NCI-H226 (cell line): ENCODE measurements around the gene PPP4R1.
A peak's percentile ranks its signal among the peaks of the same experiment; 100 is the strongest.

Experiments
- DNase-seq: peaks from one replicate; pipeline ENCODE4 v3.0.0-alpha.2; 2015

PPP4R1 gene

DNA sequence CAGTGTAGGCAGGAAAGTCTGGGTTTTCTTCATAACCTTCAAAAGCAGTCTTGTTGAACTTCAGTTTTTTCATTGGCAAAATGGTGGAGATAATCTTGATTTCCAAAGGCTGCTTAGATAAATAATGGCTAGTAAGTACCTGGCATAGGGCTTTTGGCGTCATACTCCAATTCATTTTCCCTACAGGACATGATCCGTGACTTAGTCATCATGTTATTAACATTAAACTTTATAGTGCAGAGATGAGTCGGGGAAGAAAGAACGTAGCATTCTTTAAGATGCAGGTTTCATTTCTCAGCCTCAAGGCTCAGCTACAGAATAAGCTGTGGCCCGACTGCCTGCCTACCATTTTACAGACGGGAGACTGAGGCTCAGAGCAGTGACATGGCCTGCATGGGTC, 75.1 kb downstream of the PPP4R1 start:
- peak; percentile 52 for DNase-seq

DNA sequence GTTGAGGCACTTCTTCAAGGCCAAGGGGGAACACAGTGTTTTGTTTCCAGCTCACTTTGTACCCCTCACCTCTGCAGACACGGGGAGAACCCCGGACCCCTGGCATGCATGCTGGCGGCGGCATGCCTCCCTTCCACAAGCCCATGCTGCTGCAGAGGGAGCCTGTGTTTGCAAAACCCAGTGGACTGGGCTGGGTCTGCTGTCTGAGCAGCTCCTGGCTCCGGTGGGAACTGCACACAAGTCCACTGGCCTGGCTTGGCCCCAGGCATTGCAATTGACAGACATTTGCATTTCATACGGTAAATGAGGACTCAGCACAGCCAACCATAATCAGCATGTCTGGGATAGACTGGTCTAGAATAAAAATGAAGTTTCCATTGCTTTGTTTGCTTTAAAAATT, 76.7 kb downstream of the PPP4R1 start:
- DNase-seq: no peak

DNA sequence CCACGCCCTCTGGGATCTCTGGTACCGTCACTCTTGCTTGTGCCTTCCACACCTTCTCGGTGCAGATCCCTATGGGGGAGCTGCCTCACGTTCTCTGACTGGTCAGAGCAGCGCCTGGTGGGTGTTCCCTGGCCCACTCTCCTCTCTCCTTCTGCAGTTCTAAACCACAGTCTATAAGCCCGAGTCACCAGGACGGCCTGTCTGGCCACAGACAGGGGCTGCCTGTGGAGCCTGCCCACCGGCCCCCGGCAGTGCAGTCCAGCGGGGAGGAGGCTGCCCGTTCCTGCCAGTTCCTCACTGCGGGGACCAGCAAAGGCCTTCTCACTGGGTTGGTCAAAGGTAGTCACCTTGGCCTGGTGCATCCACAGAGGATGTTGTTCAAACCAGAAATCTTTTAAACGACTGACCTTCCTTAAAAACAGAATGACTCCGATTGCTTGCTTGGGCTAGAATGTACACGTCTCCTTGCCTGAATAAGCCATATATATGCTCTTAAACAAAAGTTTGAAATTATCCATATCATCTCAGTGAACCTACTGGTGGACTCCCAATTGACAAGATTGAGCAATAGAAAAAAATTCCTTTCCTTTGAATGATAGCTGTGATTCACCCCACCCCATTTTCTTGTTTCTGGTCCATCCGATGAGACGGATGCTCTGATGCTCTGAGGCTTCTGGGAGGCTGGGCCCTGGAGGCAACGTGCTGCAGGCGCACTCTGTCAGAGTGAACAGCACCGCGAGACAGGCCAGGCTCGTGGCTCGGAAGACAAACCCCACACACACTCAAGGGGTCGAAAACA, 77.8 kb downstream of the PPP4R1 start:
- DNase-seq: no peak

DNA sequence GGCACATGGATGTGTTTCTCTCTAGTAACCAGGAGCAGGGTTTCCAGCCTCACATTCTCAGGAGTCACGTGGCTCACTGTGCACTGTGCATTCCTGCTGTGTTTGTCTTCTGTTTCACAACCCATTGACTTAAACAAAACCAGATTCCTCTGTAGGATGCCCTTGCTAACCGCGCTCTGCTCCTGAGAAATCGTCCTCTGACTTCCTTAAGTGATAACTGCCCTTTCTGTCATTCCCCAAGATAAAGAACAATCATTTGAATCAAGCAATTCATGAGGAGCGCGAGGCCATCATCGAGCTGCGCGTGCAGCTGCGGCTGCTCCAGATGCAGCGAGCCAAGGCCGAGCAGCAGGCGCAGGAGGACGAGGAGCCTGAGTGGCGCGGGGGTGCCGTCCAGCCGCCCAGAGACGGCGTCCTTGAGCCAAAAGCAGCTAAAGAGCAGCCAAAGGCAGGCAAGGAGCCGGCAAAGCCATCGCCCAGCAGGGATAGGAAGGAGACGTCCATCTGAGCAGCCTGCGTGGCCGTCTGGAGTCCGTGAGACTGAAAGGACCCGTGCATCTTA, 78.8 kb downstream of the PPP4R1 start:
- peak; percentile 40 for DNase-seq

DNA sequence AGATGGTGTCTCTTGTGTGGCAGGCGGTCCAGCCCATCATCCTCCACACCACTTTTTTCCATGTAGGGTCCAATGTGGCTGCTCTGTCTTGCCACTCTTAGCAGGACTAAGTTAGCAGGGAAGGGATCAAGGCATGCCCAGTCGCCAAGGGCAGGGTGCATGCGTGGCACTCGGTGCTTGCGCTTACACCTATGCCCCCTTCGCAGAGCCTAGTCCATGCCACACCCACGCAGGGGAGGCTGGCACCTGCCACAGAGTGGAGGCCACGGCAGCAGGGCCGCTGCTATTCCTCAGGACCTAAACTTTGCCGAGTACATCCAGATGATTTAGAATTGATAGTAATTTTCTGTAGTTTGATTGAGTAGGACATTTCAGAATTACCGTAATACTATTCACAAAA, 79.5 kb downstream of the PPP4R1 start:
- no peak for DNase-seq

DNA sequence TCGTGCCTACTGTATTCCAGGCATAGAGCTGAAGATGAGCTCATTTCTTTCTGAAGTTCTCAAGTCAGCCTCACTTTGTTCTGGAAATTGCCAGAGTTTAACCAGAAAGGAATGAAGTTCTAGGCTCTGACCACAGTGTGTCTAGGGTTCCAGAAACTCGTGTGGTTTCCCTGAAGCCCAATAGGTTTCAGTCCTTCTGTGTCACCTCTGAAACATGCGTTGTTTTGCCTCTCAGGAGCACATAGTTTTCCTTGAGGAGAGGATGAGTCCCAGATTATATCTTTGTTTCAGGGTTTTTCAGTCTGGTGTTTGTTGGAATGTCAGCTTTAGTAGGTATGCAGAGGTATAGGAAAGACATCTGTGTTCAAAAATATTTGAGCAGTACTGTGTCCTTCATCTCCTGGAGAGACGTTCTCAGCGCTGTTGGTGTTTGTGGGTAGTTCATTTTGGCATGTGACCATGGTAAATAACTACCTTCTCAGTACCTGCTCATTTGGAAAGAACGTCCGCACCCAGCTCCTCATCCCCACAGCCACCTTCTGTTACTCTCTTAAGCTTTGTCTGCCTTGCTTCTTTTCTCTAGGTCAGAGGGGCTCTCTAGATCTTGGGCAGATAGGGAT, 82.5 kb downstream of the PPP4R1 start:
- DNase-seq: no peak

DNA sequence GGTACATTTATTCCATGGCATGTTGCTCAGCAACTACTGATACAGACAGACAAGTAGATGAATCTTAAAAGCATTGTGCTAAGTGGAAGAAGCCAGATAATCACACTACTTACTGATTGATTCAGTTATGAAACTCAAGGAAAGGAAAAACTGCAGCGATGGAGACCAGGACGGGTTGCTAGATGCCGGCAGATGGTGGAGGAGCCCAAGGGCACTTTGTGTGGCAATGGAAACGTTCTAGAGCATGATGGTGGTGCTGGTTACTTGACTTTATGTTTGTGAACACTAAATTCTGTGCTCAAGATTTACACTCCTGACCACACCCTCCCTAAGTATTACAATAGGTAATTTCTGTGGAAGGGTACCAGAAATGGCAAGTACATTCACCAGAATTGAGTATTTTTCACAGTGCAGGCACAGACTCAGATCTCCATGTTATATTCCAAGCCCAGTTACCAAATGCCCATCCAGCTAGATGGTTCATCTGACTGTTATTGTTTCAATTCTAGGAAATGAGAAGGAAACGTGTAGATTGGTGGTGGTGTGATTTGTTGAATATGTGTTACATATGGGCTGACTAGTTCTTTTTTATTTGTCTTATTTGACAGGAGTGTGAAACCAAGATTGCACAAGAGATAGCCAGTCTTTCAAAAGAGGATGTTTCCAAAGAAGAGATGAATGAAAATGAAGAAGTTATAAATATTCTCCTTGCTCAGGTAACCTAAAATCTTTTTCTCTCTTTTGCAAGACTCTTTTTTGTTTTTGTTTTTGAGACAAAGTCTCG, 83.9 kb downstream of the PPP4R1 start:
- DNase-seq: no peak

DNA sequence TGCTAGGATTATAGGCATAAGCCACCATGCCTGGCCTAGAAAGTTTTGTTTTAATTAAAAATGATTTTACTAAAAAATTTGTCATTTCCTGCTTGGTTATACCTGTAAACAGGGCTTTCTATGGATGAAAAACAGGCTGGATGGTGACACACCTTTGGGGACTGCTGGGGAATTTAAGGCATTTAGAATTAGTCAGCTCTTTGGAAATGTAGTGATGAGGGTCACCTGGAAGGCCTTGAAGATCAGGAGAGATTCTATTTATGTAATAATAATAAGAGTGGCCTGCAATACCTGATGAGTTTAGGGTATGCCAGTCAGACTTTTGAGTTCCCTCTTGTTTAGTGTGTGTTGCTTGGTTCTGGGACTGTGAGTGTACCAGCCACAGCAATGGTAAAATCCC, 87.9 kb downstream of the PPP4R1 start:
- DNase-seq: no peak

DNA sequence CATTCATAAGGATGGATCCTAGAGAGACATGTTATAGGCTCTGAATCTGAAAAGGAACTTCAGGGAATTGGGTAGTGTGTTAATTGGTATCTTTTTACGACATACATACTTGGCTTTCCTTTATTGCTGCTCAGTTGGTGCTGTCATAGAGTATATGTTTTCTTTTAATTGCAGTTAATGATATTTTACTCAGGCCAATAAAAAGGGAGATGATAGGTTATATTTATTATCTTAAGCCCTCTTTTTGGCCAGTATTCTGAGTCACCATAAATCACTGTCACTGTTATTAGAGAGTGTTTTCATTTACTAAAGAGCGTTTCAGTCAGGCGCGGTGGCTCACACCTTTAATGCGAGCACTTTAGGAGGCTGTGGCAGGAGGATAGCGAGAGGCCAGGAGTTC, 91.4 kb downstream of the PPP4R1 start:
- DNase-seq: no peak

DNA sequence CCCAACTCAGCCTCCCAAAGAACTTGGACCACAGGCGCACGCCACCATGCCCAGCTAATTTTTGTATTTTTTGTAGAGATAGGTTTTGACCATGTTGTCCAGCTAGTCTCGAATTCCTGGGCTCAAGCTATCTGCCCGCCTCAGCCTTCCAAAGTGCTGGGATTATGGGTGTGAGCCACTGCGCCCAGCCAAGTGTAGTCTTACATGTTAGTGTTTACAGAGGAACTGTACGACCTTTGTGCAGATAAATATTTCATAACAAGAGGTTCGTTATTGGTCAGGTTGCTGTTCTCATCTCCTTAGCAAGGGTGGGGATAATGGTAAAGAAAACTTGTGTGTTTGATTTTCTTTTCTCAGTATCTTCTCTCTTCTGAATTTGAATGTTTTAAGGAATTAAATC, 92.6 kb downstream of the PPP4R1 start:
- DNase-seq: no peak

DNA sequence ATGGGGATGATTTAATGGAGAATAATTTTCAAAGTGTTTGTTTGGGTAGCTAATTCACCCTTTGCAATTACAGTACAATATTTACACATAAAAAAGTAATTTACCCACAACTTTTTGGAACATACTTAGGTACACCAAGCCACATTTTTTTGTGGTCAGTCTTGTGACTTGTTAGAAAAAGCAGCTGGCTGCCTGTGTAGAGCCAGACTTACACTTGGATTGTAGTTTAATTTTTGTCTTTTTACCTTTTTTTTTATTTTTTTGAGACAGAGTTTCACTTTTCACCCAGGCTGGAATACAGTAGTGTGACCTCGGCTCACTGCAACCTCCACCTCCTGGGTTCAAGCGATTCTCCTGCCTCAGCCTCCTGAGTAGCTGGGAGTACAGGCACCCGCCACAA, 93.7 kb downstream of the PPP4R1 start:
- no peak for DNase-seq

DNA sequence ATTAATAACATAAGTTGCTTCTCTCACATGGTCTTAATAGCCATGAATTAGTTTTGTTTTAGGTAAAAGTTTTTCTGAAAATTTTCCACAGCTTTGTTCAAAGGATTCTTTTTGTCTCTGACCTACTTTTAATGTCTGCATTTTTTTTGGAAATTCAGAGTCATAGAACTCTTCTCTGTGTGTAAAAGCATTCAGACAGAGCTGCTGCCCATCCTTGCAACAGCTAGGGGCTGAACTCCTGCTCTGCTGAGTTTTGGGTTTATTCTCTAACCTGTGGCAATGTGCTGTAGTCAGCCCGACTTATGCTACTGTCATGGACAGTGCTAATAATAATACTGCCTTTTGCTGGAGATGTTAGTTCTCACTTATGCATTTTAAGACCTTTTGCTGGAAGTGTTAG, 95.0 kb downstream of the PPP4R1 start:
- no peak for DNase-seq

DNA sequence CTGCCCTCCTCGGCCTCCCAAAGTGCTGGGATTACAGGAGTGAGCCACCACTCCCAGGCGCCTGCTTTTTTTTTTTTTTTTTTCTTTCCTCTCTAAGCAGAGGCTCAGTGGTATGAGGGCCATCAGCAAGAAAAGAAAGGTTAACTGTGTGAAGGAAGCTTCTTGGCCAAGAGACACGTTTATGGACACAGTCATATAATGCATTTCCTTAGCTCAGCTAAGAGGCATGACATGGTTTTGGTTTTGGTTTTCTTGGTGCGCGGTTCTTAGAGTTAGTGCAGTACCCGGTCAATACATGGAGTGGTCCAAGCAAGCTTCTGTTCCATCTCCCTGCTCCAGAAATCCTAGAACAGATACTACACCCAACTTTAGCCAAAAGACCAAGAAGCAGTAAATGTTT, 96.5 kb downstream of the PPP4R1 start:
- DNase-seq: no peak

DNA sequence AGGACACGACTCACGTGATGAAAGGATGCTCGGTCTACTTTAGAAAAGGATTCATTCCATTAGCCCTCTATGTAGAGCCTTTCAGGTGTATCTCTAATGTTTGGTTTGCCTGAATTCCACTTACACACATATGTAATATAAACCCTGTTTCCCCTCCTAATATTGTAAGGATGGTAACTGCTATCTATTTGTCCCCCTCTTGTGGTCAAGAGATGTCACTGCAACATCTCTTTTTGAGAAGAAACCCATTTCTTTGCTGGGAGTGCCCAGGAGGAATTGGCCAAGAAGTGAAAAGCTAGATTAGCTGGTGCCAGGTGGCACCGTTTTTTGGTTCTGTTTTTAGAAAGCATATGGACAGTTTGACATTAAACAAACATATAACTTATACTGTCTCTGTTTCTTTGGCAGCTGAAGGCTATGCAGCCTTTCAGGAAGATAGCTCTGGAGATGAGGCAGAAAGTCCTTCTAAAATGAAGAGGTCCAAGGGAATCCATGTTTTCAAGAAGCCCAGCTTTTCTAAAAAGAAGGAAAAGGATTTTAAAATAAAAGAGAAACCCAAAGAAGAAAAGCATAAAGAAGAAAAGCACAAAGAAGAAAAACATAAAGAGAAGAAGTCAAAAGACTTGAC, 97.8 kb downstream of the PPP4R1 start:
- DNase-seq: peak; percentile 14

DNA sequence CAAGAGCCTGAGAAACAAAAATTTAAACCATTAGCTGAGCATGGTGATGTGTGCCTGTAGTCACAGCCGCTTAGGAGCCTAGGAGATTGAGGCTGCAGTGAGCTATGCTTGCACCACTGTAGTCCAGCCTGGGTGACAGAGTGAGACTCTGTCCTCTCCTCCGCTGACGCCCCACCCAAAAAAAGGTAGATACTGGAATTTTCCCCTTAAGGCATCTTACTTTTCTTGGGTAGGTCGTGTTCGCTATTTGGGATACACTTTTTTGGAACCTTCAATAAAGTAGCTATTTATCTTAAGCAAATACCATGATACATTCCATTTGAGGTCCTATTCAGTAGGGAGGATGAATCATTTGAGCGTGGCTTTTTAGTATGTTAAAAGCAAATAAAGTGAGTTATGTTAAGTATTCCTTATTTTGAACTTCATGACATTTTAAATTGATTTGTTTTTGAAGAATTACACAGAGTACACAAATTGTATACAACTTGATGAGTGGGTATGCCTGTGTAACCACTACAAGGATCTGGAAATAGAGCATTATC, 100.3 kb downstream of the PPP4R1 start:
- DNase-seq: peak; percentile 9

DNA sequence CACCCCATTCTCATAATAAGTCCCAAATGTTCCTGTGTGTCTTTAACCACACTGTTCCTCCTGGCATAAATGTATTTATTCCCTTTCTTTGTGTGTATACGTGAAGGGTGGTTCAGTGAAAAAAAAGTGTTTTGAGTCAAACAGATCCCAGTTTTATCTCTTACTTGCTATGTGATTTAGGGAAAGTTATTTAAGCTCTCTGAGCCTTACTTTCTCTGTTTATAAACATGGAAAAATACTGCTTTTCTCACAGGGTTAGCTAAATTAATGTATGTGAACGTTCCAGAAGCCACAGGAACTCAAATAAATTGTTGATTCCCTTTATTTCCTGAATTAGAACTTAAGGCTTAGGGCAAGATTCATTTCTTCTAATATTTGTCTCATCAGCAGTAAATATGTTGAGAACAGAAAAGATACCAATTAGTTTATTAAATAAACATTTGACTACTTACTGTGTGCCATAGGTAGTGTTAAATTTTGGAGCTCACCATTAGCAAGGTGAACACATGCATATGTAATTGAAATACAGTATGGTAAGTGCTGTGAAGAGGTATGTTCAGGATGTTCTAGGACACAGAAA, 105.8 kb downstream of the PPP4R1 start:
- no peak for DNase-seq

DNA sequence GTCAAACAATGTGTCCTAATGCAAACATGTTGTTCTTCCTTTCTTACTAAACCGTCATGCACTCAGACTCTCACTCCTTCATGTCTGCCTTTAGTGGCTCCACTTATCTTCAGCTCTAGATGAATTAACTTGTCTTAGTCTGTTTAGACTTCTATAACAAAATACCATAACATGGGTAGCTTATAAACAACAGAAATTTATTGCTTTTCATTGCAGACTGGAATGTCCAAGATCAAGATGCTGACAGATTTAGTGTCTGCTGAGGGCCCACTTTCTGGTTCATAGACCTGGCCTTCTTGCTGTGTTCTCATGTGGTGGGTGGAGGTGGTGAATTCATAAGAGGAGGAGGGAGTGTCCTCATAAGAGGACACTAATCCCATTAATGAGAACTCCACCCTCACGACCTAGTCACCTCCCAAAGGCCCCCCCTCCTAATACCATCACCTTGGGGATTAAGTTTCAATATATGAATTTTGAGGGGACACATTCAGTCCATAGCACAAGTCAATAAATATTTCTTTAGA, 106.7 kb downstream of the PPP4R1 start:
- no peak for DNase-seq

DNA sequence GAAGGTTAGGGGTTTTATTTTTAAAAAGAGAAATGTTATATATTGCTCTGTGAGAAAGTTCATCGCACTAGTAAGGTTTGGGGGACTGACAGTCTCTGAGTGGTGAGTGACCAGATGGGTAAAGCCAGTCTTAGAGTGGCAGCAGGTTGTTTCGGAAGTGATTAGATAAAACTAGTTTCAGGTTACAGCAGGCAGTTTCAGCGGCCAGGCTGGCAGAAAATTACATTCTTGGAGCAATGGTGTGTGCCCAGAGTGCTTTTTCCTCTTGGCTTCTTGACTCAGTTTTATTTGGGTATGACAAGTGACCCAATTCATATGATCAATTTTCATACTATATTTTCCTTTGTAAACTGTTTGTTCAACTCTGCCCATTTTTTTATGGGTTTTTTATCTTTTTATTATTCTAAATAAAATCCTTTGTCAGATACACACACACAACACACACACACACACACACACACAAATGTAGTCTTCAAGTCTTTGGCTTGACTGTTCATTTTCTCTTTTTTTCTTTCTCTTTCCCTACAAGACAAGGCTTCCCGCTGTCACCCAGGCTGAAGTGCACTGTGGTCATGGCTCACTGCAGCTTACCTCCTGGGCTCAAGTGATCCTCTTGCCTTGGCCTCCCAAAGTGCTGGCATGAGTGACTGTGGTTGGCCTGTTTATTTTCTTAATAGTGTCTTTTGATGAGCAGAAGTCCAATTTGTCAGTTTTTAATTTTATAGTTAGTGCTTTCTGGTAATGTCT, 108.1 kb downstream of the PPP4R1 start:
- DNase-seq: peak; percentile 6
